GM18505 (cell line): ENCODE results near the gene KCNQ1.

ENCODE experiments used
- ATAC-seq: cut with Tn5 transposase; IDR thresholded peaks from one replicate; pipeline ENCODE4 v1.9.1; 2021; ENCODE audit not compliant: unreplicated experiment
- POLR2A ChIP-seq: IDR thresholded peaks from 4 replicates; pipeline ENCODE4 v1.6.1; 2011; ENCODE audit warnings: borderline replicate concordance; ENCODE audit not compliant: insufficient read depth, insufficient read length; ENCODE audit errors: extremely low read depth

Gene KCNQ1

GRCh38 chr11:2853401-2853800 is 408.6 kb downstream of the KCNQ1 start:
- no peak for ATAC-seq
- no peak for TF ChIP-seq POLR2A

GRCh38 chr11:2853997-2854560 is 409.3 kb downstream of the KCNQ1 start:
- no peak for TF ChIP-seq POLR2A
- ATAC-seq = no peak

GRCh38 chr11:2855162-2855561 is 410.4 kb downstream of the KCNQ1 start:
- no peak for ATAC-seq
- no peak for TF ChIP-seq POLR2A

DNA sequence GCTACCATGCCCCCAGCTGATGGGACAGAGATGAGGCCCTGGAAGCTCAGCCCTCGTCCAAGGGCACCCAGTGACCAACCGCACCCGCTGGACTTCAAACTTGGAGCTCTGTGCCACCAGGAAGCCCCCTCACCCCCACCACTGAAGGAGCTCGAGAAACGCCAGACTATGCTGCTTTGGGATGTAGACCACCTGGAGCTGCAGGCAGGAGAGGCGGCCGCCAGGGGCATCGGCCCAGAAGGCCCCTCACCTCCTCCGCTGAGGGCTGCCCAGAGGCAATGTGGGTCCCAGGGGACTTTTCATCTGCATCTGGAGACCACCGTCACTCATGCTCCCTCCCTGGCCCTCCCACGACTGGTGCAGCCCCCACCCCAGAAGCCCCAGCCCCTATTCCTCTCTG is 412.5 kb downstream of the KCNQ1 start:
- ATAC-seq = no peak
- TF ChIP-seq POLR2A = no peak

GRCh38 chr11:2857918-2858317 is 413.1 kb downstream of the KCNQ1 start:
- no peak for ATAC-seq
- TF ChIP-seq POLR2A = no peak

DNA sequence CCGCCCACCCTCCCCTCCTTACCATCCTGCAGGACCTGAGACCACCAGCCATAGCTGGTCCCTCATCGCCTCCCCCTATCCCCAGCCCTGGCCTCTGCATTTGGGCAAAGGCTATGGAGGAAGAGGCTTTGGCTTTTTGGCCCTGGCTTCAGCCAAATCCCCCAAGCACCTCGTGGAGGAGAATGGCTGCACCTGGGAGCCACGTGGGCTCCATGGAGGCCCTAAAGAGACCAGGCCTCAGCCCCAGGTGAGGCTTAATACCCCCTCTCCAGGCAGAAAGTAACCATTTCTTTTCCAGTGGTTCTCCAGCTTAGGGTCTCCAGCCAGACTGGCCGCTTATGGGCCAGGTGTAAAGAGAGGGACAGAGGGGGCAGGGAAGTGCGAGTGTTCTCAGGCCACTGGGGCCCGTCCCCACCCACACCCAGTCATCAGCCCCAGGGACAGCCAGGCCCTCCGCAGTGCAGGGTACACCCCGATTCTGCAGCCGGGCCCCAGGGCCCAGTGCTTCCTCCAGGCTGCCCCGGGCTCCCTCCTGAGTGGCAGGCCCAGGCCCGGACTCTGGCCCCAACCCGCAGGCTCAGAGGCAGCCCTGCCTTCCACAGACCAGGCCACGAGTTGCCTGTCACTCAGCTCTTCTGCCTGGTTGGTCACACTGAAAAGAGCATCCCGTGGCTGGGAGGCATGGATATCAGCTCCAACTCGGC is 414.3 kb downstream of the KCNQ1 start:
- TF ChIP-seq POLR2A = no peak
- no peak for ATAC-seq

DNA sequence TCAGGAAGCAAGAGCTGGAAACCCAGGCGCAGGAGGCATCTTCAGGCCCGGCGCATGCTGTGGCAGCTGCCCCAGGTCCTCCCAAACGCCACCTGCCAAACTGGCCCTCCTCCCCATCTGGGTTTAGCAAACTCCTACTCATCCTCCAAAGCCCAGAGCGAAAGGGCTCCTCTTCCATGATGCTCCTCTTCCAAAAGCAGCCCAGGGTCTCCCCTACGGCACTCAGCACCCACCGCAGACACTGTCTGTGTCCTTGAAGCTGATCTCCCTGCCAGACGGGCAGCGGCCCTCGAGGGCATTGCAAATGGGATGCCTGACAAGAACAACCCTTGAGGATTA is 414.9 kb downstream of the KCNQ1 start:
- ATAC-seq = no peak
- no peak for TF ChIP-seq POLR2A

DNA sequence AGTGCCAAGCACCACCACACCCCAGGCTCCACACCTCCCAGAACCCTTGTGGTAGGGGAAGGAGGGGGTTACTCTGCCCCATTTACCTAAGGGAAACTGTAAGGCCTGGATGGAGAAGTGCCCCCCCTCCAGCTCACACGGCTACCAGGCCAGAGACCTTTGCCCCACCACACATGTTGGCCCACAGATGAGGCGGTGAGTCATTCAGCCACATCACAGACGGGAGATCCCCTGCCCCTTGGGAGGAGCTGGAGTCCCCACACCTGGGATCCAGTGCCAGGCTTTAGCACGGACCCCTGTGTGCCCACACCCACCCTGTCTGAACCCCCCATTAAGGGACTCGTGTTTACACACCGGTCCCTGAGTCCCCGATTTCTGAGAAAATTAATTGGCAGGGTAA is 415.8 kb downstream of the KCNQ1 start:
- TF ChIP-seq POLR2A = no peak
- ATAC-seq = no peak

DNA sequence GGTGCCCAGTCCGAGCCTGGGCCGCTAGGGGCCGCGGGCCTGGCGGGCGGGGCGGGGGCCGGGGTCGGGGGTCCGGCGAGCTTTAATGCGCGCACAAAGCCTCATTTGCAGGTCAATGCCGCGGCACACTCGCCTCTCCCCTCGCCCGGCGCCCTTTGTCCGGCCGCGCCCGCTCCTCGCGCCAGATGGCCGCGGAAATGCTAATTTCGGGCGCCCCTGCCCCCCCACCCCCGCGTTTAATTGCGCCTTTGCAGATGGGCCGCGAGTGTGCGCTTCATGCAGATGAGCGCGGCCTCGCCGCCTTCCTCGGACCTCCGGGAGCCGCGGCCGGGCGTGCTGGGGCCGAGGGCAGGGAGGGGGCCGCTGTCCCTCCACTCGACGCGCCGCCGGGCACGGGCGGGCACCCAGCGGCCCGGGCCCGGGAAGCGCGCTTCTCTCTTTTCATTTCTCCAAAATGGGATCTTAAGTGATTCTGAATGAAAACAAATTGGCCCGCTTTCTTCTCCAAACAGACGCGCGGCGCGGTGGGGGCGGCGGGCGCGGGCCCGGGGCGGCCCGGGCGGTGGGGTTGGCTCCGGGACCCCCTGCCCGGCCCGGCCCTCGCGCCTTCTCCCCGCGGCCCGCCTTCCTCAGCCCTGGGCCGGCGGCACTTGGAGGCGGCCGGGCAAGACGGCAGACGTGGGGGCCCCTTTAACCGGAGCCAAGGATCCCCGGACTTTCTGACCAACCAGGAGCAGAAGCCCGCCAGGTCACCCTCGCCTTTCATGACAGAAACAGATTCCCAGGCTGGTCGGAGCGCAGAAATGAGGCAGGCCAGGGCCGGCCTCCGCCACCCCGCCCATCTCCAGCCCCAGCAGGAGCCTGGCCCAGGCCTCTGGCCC is 417.8 kb downstream of the KCNQ1 start:
- TF ChIP-seq POLR2A = no peak
- ATAC-seq = no peak

DNA sequence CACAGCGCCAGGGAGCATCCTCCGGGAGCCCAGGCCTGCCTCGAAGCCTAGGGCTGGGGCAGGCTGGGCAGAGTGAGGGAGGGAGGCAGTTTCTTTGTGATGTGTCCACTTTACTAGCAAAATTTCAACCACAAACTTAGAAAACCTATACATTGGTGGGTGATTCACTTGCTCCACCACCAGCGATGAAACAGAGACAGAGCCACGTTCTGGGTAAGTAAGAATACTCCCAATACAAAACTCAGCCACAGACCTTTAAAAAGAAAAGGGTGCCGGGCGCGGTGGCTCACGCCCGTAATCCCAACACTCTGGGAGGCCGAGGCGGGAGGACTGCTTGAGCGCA is 418.4 kb downstream of the KCNQ1 start:
- ATAC-seq = no peak

DNA sequence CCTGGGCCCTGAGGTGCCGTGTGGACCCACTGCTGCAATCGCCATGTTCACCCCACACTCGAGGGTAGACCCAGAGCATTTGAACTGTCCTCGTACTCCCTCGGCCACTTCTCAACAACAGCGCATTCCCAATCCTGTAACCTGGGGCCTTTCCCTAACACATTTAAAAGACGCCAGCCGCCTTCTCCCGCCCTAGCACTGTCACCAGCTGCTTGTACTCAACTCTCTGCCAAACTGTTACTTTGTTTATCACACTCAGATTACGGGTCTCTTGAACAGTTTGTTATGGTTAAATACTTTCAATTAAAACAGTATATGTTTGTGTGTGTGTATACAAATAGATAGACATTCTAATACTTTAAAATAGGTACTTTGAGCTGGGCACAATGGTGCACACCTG is 420.1 kb downstream of the KCNQ1 start:
- TF ChIP-seq POLR2A = no peak
- ATAC-seq = no peak

More for the DNA sequence above, 418.4 kb downstream of the KCNQ1 start:
- TF ChIP-seq POLR2A = no peak

DNA sequence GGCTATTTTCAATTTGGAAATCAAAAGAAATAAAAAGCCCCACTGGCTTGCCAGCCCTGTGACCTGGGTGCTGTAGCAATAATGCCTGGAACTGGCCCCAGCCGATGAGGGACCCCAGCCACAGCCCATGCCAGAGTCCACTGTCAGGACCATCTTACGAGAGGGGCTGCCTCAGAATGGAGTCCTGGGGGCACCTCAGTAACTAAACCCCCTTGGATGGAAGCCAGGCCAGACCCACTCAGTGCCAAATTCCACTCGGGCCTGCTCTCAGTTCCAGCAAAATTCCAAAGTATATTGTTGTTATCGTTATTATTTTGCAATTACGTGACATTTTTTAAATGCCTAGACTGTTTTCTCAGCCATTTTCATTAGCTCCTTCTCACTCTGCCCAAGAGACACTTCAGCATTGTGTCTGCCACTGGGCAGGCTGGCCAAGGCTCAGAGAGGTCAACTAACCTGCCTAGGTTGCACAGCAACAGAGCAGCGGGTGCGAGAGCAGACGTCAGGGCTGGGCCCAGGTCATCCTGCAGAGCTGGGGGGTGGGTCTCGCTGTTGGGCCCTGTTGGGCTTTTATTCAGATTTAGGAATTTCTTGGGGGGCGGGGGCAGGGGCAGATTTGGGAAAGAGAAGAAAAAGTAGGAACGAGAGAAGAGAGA is 421.2 kb downstream of the KCNQ1 start:
- ATAC-seq = no peak

GRCh38 chr11:2867142-2867541 is 422.3 kb downstream of the KCNQ1 start:
- TF ChIP-seq POLR2A = no peak
- ATAC-seq = no peak

More for the DNA sequence above, 421.2 kb downstream of the KCNQ1 start:
- TF ChIP-seq POLR2A = no peak
